Cardiac fibroblast (primary cell): ENCODE measurements around the gene UAP1.

ENCODE experiments used
- DNase-seq, 2 donors: peaks; one replicate each; pipeline versions ENCODE4 v3.0.0 to v3.0.0-alpha.2; 2010; ENCODE audit warnings: low read depth in 2 of 2
- H3K4me3 ChIP-seq, 2 donors: replicated peaks in 1 of 2; 1 replicate in 1 of 2; 2 replicates in 1 of 2; pipeline ENCODE4 v1.5.1; 2011; ENCODE audit warnings: low read depth in 2 of 2, low read length in 2 of 2, mild to moderate bottlenecking in 2 of 2, moderate library complexity in 1 of 2
- TF ChIP-seq, protein P1 (sequence below): IDR thresholded peaks from one replicate; pipeline ENCODE4 v1.5.1; 2011; ENCODE audit warnings: low read depth, mild to moderate bottlenecking, low read length, inconsistent platforms

Gene UAP1

DNA sequence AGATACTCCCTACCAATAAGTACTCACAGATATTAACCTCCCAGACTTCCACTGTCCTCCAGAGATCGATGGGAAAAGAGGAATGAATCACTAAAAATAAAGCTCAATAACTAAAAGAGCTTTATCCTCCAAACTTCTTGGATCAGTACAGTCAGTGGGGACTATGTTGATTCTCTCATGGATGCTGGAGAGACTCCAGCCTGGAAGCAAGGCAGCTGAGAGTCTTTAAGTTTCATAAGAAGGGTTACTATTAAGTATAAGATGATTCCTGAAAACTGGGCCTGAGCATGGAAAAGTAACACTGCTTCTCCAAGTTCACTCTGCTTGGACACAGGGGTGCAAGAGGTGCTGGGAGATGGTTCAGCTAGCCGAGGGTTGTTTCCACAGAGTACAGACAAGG lies 64.6 kb downstream of the UAP1 start:
- peak in 1 of 2 donors; percentile 49 for DNase-seq
- H3K4me3 ChIP-seq = no peak overlapping the region
- TF ChIP-seq, protein P1, sequence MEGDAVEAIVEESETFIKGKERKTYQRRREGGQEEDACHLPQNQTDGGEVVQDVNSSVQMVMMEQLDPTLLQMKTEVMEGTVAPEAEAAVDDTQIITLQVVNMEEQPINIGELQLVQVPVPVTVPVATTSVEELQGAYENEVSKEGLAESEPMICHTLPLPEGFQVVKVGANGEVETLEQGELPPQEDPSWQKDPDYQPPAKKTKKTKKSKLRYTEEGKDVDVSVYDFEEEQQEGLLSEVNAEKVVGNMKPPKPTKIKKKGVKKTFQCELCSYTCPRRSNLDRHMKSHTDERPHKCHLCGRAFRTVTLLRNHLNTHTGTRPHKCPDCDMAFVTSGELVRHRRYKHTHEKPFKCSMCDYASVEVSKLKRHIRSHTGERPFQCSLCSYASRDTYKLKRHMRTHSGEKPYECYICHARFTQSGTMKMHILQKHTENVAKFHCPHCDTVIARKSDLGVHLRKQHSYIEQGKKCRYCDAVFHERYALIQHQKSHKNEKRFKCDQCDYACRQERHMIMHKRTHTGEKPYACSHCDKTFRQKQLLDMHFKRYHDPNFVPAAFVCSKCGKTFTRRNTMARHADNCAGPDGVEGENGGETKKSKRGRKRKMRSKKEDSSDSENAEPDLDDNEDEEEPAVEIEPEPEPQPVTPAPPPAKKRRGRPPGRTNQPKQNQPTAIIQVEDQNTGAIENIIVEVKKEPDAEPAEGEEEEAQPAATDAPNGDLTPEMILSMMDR = no peak

DNA sequence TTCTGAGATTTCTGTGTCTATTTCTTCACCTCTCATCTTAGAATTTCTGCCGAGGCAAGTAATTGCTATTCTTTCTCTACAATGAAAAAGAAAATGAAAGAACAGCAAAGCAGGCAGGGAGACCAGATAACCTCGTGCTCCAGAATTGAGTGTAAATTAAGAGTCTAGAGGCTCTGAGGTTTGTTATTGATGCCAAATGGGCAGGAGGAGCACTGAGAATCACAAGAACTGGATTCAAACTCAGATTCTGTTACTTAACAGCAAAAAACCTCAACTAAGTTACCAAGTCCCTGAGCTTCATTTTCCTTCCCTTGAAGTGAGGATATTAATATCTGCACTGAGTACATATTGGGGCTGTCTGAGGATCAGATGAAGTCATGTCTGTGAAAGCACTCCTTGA lies 65.2 kb downstream of the UAP1 start:
- TF ChIP-seq, protein P1 = no peak
- peak in 1 of 2 donors; percentile 43 for DNase-seq
- peak overlapping the region in 1 of 2 donors; percentile 15 for H3K4me3 ChIP-seq

DNA sequence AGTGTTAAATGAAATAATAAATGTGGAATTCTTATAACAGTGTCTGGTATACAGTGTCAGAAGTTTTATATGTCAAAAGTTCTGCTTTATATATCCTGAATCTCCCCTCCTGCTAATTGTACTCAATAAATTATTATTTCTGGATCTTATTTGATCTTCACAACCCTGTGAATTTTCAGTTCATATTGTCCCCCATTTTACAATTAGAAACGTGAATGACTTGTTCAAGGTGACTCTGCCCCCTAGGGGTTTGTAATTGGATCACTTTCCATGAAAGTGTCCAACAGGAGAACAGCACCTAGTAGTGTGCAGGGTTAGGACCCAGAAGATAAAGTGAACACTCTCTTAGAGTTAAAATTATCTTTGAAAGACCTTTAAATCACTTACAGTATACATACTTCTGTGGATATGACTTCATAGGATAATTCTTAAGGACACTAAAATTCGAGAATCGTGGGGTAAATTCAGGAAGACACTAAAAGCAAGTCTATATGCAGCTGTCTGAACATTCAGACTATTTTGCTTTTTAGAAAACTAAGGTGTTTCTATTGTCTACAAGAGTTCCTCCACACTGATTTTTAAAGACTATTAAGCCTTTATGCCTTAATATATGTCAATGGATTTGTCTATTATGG lies 66.3 kb downstream of the UAP1 start:
- peak; percentile 58 to 68 for DNase-seq

DNA sequence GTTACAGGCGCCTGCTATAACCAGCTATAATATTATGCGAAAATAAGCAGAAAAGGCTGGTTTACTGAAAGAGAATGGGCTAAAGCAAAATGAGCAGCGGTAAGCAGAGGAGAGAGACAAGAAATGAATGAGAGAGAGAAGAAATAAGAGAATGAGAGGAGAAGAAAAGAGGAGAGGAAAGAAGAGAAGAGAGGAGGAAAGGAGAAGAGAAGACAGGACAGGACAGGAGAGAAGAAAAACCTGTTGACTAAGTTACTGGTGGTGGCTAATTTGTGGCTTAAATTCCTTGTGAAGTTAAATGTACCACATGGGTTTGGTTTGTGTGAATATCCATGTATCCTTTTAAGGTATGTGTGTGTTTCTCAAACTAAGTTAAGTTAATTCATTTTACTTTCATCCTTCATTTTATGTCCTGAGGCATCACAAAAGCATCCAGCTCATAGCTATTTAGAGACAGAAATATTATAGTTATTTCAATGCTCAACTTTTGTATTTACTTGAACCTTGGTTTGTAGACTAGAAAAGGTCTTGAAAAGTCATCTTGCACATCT lies 67.6 kb downstream of the UAP1 start:
- DNase-seq = peak in 1 of 2 donors; percentile 34
- no peak overlapping the region for H3K4me3 ChIP-seq
- TF ChIP-seq, protein P1 = no peak

More for the DNA sequence above, 66.3 kb downstream of the UAP1 start:
- TF ChIP-seq, protein P1 = peak; percentile 41
- H3K4me3 ChIP-seq = no peak overlapping the region

DNA sequence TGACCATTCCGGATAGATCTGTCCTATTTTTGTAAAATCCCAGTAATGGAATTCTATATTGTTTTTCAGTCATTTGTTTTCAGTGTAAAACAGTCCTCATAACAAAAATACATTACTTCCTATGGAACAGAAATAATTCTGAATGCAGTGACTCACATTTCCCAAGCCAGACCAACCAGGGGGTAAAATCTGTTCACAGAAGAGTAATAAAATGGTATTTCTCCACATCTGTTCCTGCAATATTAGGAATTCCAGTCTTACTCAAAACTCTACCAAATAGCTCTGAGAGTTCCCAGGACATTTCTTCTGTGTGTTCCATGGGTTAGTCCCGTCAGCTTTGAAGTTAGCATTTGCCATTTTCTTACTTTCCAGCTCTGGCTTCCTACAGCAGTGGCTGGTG lies 68.1 kb downstream of the UAP1 start:
- peak; percentile 70 to 90 for DNase-seq

DNA sequence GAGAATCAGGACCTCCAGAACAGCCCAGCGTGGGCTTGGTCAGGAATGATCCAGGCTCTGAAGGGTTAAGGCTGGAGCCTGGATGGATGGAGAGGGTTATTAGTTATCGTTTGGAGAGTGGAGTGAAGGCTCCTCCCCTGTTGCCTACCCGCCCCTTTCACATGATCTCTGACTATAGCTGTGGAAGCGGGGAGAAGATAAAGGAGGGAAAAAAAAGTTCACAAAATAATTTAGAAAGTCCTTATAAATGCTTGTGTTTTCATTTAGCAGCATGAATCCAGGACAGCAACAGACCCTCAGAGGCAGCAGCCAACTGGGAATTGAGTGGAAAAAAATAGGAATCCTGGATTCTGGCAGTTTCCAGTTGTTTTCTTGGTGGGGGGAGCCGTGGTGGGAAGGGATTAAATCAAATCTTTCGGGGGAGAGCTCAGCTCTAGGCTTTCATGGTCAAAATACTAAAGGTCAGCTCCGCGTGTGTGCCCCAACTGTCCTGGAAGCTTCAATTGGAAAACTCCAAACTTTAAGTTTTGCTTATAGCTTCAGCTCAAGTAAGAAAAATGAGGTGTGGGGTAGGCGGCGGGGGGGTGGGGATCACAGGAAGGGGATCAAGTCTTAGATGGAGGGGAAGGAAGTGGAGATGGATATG lies 70.1 kb downstream of the UAP1 start:
- TF ChIP-seq, protein P1 = no peak
- peak overlapping the region; percentile 59 to 72 for H3K4me3 ChIP-seq
- DNase-seq = peak; percentile 78 to 86

More for the DNA sequence above, 68.1 kb downstream of the UAP1 start:
- TF ChIP-seq, protein P1 = no peak
- H3K4me3 ChIP-seq = no peak overlapping the region
